Measurements from ENCODE around the gene NDUFS8. TPM values are rescaled to one million over a fixed set of nuclear protein-coding genes. Genes with fewer than 3 reads are reported as not detected.

Gene NDUFS8
- polyA plus RNA-seq, 3 donors = 62.9 to 141 (median 114) TPM

- Mint-ChIP-seq H3K36me3 (peaks cover 25 to 37% of the 10 kb centered on the region in 2 donors), H3K4me1 (peaks cover 28% of the 10 kb centered on the region), H3K4me3 (peak overlapping the region; percentile 89 to 95), H3K9me3 (peaks cover 0 to 3% (median 0%) of the 10 kb centered on the region in 7 donors), H3K27me3 (ENCODE audit: low read depth in 3 of 3) (peaks cover 0 to 1% (median 0%) of the 10 kb centered on the region in 3 donors), H3K27ac (peak overlapping the region; percentile 97 to 100 (median 98))
- WGBS (ENCODE audit: insufficient coverage) = 86% methylated on average over 20 of the region's 23 CpGs
- no peak for DNase-seq
- Histone ChIP-seq H3K27ac (ENCODE audit: low read depth in 1 of 2, low read length in 2 of 2) (peak overlapping the region; percentile 98 to 99), H2AFZ (ENCODE audit: insufficient read depth, low read depth, low read length, poor library complexity, severe bottlenecking) (no peak overlapping the region), H3K79me2 (ENCODE audit: insufficient read depth, low read length) (peaks cover 85% of the 10 kb centered on the region), H3K27me3 (ENCODE audit: control insufficient read depth in 2 of 2, insufficient read depth in 2 of 2, low read length in 2 of 2) (no peaks in the 10 kb centered on the region), H3K4me1 (ENCODE audit: control insufficient read depth in 1 of 2, insufficient read depth in 2 of 2, low read length in 2 of 2) (peaks cover 41 to 59% of the 10 kb centered on the region in 2 donors), H3K36me3 (replicated peaks in 1 of 2; ENCODE audit: control insufficient read depth in 1 of 2, insufficient read depth in 2 of 2, low read length in 2 of 2) (peaks cover 50% of the 10 kb centered on the region in 2 donors), H3K9ac (ENCODE audit: insufficient read depth, low read length, poor library complexity, severe bottlenecking) (peak overlapping the region; percentile 92), H3K4me2 (replicated peaks; ENCODE audit: extremely low read depth, low read length, poor library complexity, severe bottlenecking) (peak overlapping the region; percentile 97), H3K9me3 (replicated peaks in 1 of 2; ENCODE audit: control insufficient read depth in 1 of 2, insufficient read depth in 1 of 2, low read length in 2 of 2) (no peaks in the 10 kb centered on the region), H4K20me1 (ENCODE audit: insufficient read depth, low read length) (peaks cover 69% of the 10 kb centered on the region), H3K4me3 (replicated peaks in 1 of 3; ENCODE audit: low read depth in 2 of 3, low read length in 3 of 3) (peak overlapping the region; percentile 84 to 96 (median 91))
- TF ChIP-seq CTCF (IDR thresholded peaks at IDR 0.05) = no peak
- intact Hi-C loops (cut with micrococcal nuclease) = loop anchor here in 1 of 2 donors (5.0 kb wide), 1 partner anchor 34 kb away; no protein-coding TSS in a partner anchor
Measured at GRCh38 chr11:68040957-68041591, 10.6 kb downstream of the NDUFS8 start.

- Histone ChIP-seq H3K9ac (ENCODE audit: insufficient read depth, low read length, poor library complexity, severe bottlenecking) (peak overlapping the region; percentile 92), H3K27ac (ENCODE audit: low read depth in 1 of 2, low read length in 2 of 2) (peak overlapping the region; percentile 98 to 99), H2AFZ (ENCODE audit: insufficient read depth, low read depth, low read length, poor library complexity, severe bottlenecking) (no peak overlapping the region), H3K79me2 (ENCODE audit: insufficient read depth, low read length) (peaks cover 91% of the 10 kb centered on the region), H3K4me3 (replicated peaks in 1 of 3; ENCODE audit: low read depth in 2 of 3, low read length in 3 of 3) (peak overlapping the region in 1 of 3 experiments; percentile 96), H3K4me1 (ENCODE audit: control insufficient read depth in 1 of 2, insufficient read depth in 2 of 2, low read length in 2 of 2) (peaks cover 34 to 52% of the 10 kb centered on the region in 2 donors), H3K36me3 (replicated peaks in 1 of 2; ENCODE audit: control insufficient read depth in 1 of 2, insufficient read depth in 2 of 2, low read length in 2 of 2) (peaks cover 56 to 57% of the 10 kb centered on the region in 2 donors), H3K9me3 (replicated peaks in 1 of 2; ENCODE audit: control insufficient read depth in 1 of 2, insufficient read depth in 1 of 2, low read length in 2 of 2) (no peaks in the 10 kb centered on the region), H4K20me1 (ENCODE audit: insufficient read depth, low read length) (peaks cover 76% of the 10 kb centered on the region), H3K4me2 (replicated peaks; ENCODE audit: extremely low read depth, low read length, poor library complexity, severe bottlenecking) (peak overlapping the region; percentile 97), H3K27me3 (ENCODE audit: control insufficient read depth in 2 of 2, insufficient read depth in 2 of 2, low read length in 2 of 2) (no peaks in the 10 kb centered on the region)
- H3K9me3 Mint-ChIP-seq = peaks cover 0 to 3% (median 0%) of the 10 kb centered on the region in 7 donors
- H3K4me3 Mint-ChIP-seq = peak overlapping the region in 1 of 2 donors; percentile 28
- TF ChIP-seq CTCF (IDR thresholded peaks at IDR 0.05) = no peak
- no peak for DNase-seq
- H3K4me1 Mint-ChIP-seq = peaks cover 22% of the 10 kb centered on the region
- peak overlapping the region; percentile 53 to 99 (median 89) for H3K27ac Mint-ChIP-seq
- peaks cover 0 to under 1% (median 0%) of the 10 kb centered on the region in 3 donors for H3K27me3 Mint-ChIP-seq (ENCODE audit: low read depth in 3 of 3)
- intact Hi-C loops (cut with micrococcal nuclease) = loop anchor here in 1 of 2 donors (5.0 kb wide), 1 partner anchor 34 kb away; no protein-coding TSS in a partner anchor
- peaks cover 30 to 44% of the 10 kb centered on the region in 2 donors for H3K36me3 Mint-ChIP-seq
- 83% methylated on average over 11 of the region's 12 CpGs for WGBS (ENCODE audit: insufficient coverage)
Measured at GRCh38 chr11:68041617-68042218, 11.2 kb downstream of the NDUFS8 start.
